Activated CD8-positive, alpha-beta memory T cell treated with anti-CD3 and anti-CD28 coated beads, Interleukin-2, amount 50 U/mL, for 1 hour (primary cell): ENCODE results near the gene IGSF3.

Experiments
- DNase-seq: peaks from one replicate; pipeline ENCODE4 v3.0.0-alpha.2; 2020; ENCODE audit errors: extremely low read depth

IGSF3 gene

GRCh38 chr1:116667575-116668105, at the start of gene IGSF3:
IGSF3 (minus strand) TSS chr1:116667733; CDS start chr1:116666326, 1,407 bp downstream.
- no peak for DNase-seq

DNA sequence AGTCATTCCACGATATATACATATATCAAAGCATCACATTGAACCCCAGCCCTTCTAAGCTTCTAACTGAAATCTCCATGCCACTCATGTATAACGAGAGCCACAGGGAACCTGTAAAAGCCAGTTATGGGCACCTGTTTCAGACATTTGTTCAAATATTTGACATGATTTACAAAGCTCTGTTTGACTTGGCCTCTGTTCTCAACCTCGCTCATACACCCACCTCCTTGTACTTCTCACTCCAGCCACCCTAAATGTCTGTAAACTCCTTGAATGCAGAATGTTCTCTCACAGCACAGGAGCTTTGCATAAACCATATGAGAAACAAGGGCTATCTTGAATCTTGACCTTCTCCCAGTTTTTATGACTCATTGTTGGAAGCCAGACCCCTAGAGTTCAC, 49.8 kb upstream of the IGSF3 start:
- no peak for DNase-seq

GRCh38 chr1:116716391-116716790, 48.9 kb upstream of the IGSF3 start:
- DNase-seq, result no peak

DNA sequence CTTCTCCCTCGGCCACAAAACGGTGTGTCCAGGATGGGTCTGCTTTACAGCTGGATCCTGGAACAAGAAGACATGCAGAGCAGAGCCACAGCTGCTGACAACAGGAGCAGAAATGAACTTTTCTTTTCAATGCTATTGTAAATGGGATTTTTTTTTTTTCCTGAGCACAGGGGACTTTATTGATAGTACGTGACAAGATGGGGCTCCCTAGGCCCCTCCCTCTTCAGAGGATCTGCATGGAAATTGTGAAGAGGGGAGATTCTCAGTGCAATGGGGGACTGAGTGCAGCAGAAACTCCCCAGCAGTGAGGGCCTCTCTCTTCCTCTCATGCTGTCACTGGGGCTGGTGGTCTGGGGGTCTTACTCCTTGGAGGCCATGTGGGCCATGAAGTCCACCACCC, 45.9 kb upstream of the IGSF3 start:
- no peak for DNase-seq

GRCh38 chr1:116712510-116712909, 45.0 kb upstream of the IGSF3 start:
- DNase-seq, result no peak

DNA sequence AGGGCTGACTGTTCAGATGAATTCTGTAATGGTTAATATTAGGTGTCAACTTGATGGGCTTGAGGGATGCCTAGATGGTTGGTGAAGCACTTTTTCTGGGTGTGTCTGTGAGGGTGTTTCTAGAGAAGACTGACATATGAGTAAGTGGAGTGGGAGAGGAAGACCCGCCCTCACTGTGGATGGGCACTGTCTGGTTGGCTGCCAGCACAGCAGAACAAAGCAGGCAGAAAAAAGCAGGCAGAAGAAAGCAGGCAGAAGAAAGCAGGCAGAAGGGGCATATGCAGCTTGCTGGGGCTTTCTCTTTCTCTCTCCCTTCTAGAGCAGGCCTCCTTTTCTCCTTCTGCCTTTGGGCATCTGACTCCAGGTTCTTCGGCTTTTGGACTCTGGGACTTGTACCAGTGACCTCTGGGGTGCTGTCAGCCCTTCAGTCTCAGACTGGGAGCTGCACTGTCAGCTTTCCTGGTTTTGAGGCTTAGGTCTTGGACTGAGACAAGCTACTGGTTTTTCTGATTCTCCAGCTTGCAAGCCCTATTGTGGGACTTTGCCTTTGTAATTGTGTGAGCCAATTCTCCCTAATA, 43.8 kb upstream of the IGSF3 start:
- DNase-seq, result no peak

DNA sequence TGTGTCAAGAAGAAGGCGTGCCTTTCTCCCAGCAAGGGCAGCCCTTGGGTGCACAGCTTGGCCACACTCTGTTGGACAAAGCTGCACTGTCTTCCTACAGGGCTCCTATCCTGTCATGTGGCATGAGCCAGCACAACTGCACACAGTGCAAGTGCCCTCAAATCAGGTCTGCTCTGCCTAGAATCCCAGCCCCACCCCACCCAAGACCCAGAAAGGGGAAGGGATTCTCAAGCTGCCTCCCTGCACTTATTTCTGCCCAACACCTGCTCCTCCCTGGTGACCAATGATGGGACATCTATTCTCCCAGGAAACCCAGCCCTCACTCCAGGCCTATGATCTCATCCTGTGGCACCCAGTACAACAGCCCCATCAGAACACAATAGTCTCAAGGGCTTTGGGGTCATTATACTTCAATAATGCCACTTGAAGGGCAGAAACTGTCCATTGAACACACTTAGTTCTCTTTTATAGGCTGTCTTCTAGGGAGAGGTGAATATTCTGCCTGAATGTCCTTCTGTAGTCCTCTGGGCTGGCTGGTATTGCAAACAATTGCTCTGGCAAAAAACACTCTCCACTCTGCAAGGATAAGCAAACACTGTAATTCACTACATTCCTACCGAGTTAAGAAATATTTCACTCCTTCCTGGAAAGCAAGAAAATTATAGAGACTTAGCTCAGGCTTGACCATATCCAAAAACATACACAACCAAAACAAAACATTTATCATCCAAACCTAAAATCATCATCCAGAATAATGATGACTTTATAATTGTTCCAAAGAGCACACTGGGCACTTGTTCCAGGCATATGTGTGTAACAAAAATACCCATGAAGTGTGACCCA, 43.1 kb upstream of the IGSF3 start:
- no peak for DNase-seq

DNA sequence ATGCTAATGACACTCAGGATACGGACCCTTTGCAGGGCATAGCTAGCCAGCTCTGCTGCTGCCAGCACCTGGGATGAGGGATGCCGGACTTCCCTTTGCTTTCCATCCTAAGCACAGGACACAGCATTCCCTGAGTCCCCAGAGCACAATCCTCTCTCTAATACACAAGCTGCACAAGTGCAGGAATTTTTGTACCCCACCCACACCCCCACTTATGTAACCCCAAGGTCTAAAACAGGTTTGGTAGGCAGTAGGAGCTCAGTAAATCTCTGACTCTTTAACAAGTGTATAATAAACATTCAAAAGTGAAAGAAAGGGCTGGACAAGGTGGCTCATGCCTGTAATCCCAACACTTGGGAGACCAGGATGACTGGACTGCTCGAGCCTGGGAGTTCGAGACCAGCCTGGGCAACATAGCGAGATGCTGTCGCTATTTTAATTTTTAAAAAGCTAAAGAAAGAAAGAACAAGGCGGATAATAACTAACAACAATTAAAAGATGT, 42.2 kb upstream of the IGSF3 start:
- DNase-seq, result no peak

- DNase-seq, result no peak
These were observed 40.8 kb upstream of the IGSF3 start for GRCh38 chr1:116708255-116708900.

GRCh38 chr1:116706841-116707240, 39.3 kb upstream of the IGSF3 start:
- DNase-seq, result no peak

DNA sequence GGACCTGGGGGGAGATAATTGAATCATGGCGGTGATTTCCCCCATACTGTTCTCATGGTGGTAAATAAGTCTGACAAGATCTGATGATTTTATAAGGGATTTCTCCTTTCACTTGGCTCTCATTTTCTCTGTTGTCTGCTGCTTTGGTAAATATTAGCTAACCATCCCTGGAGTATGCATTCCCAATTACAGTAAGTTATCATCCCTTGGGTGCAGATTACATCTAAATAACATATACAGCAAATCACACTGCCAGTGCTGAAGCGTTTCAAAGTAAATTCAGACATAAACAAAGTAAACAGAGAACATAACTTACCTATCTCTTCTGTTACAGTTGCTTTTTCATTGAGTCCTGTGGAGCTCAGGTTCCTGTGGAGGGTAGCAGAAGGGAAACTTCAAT, 38.6 kb upstream of the IGSF3 start:
- DNase-seq, result no peak

- DNase-seq, result no peak
These were observed 36.7 kb upstream of the IGSF3 start for GRCh38 chr1:116704278-116704677.

DNA sequence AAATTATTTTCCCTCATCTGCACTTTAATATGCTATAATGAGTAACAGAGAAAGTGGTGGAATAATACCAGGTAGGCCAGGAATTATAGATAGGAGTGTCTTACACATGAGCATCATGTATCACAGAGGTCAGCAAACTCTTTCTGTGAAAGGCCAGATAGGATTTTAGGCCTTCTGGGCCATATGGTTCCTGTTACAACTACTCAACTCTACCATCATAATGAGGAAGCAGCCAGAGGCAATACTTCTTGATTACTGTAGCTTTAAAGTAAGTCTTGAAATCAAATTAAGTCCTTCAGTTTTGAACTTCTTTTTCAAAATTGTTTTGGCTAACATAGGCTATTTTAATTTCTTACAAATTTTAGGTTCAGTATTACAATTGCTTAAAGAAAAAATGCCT, 32.1 kb upstream of the IGSF3 start:
- no peak for DNase-seq

DNA sequence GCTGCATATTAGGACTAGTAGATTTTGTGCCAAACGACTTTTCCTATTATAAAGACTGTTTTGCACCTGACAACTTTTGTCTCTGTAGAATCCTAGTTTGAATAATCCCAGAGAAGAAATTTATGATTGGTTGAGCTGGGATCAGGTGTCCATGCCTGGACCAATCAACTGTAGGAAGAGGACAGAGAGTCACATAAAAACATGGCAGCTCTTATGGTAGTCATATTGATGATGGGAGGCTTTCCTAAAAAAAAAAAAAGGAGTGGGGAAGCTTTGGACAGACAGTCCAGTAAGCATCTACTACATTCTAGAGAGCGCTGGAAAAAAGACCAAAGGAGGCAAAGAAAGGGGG, 30.7 kb upstream of the IGSF3 start:
- DNase-seq, result no peak

- no peak for DNase-seq
These were observed 30.2 kb upstream of the IGSF3 start for GRCh38 chr1:116697548-116698243.

GRCh38 chr1:116694524-116694923, 27.0 kb upstream of the IGSF3 start:
- no peak for DNase-seq

- no peak for DNase-seq
These were observed 26.4 kb upstream of the IGSF3 start for GRCh38 chr1:116693759-116694480.

GRCh38 chr1:116692879-116693278, 25.3 kb upstream of the IGSF3 start:
- DNase-seq, result no peak

DNA sequence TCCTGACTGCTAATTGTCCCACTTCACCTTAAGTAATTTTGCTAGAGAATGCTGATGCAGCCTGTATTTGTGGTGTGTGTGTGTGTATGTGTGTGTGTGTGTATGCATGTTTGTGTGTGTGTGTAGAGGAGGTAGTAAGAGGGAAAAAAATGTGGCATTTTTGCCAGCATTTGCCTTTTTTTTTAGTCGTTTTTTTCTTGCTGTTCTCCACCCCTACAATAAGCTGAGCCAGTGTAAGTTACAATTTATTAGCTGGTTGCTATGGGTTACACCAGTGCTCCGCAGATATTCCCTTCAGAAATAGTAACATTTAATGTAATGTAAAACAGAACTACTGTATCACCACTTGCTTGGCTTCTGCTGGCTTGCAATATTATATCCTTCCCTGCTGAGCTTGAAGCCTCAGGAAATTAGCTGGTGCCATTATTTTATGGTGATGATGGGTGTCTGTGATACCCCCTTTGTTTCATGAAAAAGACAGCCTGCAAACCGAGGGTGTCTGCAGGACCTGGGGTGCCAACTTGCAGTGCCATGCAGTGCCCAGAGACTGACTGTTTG, 23.4 kb upstream of the IGSF3 start:
- no peak for DNase-seq

DNA sequence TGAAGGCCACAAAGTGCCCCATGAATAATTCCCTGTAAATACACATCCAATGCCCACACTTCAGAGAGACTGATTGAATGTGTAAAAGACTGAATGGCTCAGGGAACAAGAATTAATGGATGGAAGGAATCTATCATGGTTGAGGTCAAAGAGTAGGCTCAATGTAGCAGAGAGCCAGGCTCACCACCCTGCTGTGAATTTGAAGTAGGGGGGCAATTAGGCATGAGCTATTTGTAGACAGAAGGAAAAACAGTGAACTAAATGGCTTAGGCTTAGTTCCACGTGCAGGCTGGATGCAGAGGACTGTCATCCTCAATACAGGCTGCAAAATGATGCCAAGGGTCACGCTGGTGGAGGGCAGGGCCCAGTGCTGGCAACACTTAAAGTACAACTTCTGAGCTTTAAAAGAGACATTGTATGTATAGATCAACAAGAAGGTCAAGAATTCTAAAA, 22.9 kb upstream of the IGSF3 start:
- no peak for DNase-seq
